ENCODE results near the gene FAM234A. TPM values are rescaled to one million over a fixed set of nuclear protein-coding genes. Genes with fewer than 3 reads are reported as not detected.
A peak's percentile ranks its signal among the peaks of the same experiment; 100 is the strongest.

The FAM234A gene, protein sequence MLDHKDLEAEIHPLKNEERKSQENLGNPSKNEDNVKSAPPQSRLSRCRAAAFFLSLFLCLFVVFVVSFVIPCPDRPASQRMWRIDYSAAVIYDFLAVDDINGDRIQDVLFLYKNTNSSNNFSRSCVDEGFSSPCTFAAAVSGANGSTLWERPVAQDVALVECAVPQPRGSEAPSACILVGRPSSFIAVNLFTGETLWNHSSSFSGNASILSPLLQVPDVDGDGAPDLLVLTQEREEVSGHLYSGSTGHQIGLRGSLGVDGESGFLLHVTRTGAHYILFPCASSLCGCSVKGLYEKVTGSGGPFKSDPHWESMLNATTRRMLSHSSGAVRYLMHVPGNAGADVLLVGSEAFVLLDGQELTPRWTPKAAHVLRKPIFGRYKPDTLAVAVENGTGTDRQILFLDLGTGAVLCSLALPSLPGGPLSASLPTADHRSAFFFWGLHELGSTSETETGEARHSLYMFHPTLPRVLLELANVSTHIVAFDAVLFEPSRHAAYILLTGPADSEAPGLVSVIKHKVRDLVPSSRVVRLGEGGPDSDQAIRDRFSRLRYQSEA
- polyA plus RNA-seq (2013, experiment 1 of 2) = 61.5 TPM
- polyA plus RNA-seq (2013, experiment 2 of 2) = 60.6 TPM

DNA sequence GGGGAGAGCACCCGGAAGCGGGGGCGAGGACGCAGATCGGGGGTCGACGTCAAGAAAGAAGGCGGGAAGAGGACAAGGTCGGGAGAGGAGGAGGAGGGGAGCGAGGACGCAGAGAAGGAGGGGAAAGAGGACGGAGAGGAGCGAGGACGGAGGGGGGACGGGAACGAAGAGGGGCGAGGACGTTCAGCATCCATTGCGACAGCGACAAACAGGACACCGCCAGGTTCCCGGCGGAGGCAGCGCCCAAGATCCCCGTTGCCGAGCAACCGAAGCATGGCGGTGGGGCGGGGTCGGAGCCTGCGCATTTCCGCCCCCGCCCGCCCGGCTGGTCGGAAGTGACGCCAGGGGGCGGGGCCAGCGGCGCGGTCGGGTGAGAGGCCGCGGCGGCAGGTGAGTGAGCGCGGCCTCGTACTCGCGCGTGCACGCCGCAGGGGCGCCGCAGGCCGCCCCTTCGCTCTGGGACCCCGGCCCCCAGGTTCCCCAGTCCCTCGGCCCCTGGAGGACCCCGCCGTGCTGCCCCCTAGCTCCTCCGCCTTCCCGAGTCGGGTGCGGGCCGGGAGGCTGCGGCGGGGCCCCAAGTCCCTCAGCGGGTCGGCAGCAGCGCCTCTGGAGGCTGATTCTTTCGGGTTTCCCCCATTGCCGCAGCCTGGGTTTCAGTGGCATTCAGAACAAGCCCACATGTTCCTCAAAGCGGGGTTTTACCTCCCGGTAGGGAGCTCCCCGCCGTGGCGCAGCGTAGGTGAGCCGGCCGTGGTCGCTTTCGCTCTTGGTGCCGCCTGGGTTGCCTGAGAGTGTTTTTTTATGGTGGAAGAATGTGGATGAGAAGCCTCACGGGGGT, at the start of gene FAM234A:
FAM234A (plus strand) TSS at position 354 of the 838 bp plus-strand sequence. CDS start 19,593 bp downstream, outside the sequence.
- H2BK15ac ChIP-seq (replicated peaks; ENCODE audit: low read depth) = no peak within 1 kb of the TSS
- H3K79me2 ChIP-seq (ENCODE audit: control insufficient read depth, insufficient read depth, low read length) = no peaks in the 10 kb centered on the region
- DNase-seq = peak; percentile 98
- H3K4me1 ChIP-seq (ENCODE audit: control insufficient read depth, low read depth, low read length) = no peaks in the 10 kb centered on the region
- H3K4ac ChIP-seq (ENCODE audit: low read depth, low read length) = peak within 1 kb of the TSS; percentile 58
- no CpG with 5 or more reads among the region's 85 CpGs for WGBS (ENCODE audit: extremely low coverage, insufficient coverage, low lambda C conversion rate)
- H2BK120ac ChIP-seq (ENCODE audit: low read depth, low read length) = no peak within 1 kb of the TSS
- H3K4me3 ChIP-seq (ENCODE audit: low read length) = peak within 1 kb of the TSS; percentile 71
- no peaks in the 10 kb centered on the region for H3K79me1 ChIP-seq (ENCODE audit: low read length)
- no peak within 1 kb of the TSS for H2AK5ac ChIP-seq (ENCODE audit: low read length)
- no peak within 1 kb of the TSS for H4K5ac ChIP-seq (ENCODE audit: low read length)
- H4K8ac ChIP-seq (ENCODE audit: low read depth, low read length) = peak within 1 kb of the TSS; percentile 68
- H3K18ac ChIP-seq (ENCODE audit: low read length) = peak within 1 kb of the TSS; percentile 82
- H3K36me3 ChIP-seq (ENCODE audit: control insufficient read depth, insufficient read depth, low read length) = no peaks in the 10 kb centered on the region
- H3K23ac ChIP-seq (ENCODE audit: low read length) = no peak within 1 kb of the TSS
- H3K4me2 ChIP-seq (ENCODE audit: low read length) = peak within 1 kb of the TSS; percentile 38
- no peaks in the 10 kb centered on the region for H3K27me3 ChIP-seq (ENCODE audit: insufficient read depth, low read length, poor library complexity)
- H3K56ac ChIP-seq (ENCODE audit: low read length) = peak within 1 kb of the TSS; percentile 89
- H2BK5ac ChIP-seq (ENCODE audit: low read length) = no peak within 1 kb of the TSS
- H3K27ac ChIP-seq (ENCODE audit: low read depth, low read length) = peak within 1 kb of the TSS; percentile 93
- H3K9ac ChIP-seq (ENCODE audit: low read length) = peak within 1 kb of the TSS; percentile 84

GRCh38 chr16:185213-185612, 49.4 kb upstream of the FAM234A start:
- Histone ChIP-seq H3K79me2 (ENCODE audit: control insufficient read depth, insufficient read depth, low read length) (no peaks in the 10 kb centered on the region), H3K27me3 (ENCODE audit: insufficient read depth, low read length, poor library complexity) (no peaks in the 10 kb centered on the region), H3K4me1 (ENCODE audit: control insufficient read depth, low read depth, low read length) (no peaks in the 10 kb centered on the region), H3K23ac (ENCODE audit: low read length) (no peak overlapping the region), H2BK15ac (replicated peaks; ENCODE audit: low read depth) (no peak overlapping the region), H3K18ac (ENCODE audit: low read length) (no peak overlapping the region), H2BK5ac (ENCODE audit: low read length) (no peak overlapping the region), H2BK120ac (ENCODE audit: low read depth, low read length) (no peak overlapping the region), H2AK5ac (ENCODE audit: low read length) (no peak overlapping the region), H3K4ac (ENCODE audit: low read depth, low read length) (no peak overlapping the region), H4K8ac (ENCODE audit: low read depth, low read length) (no peak overlapping the region), H3K56ac (ENCODE audit: low read length) (no peak overlapping the region), H3K27ac (ENCODE audit: low read depth, low read length) (no peak overlapping the region), H3K4me2 (ENCODE audit: low read length) (no peak overlapping the region), H3K36me3 (ENCODE audit: control insufficient read depth, insufficient read depth, low read length) (peaks cover 17% of the 10 kb centered on the region), H4K5ac (ENCODE audit: low read length) (no peak overlapping the region), H3K79me1 (ENCODE audit: low read length) (peaks cover 2% of the 10 kb centered on the region), H3K4me3 (ENCODE audit: low read length) (no peak overlapping the region), H3K9ac (ENCODE audit: low read length) (no peak overlapping the region)
- DNase-seq = no peak
- WGBS (ENCODE audit: extremely low coverage, insufficient coverage, low lambda C conversion rate) = no CpG with 5 or more reads among the region's 13 CpGs

DNA sequence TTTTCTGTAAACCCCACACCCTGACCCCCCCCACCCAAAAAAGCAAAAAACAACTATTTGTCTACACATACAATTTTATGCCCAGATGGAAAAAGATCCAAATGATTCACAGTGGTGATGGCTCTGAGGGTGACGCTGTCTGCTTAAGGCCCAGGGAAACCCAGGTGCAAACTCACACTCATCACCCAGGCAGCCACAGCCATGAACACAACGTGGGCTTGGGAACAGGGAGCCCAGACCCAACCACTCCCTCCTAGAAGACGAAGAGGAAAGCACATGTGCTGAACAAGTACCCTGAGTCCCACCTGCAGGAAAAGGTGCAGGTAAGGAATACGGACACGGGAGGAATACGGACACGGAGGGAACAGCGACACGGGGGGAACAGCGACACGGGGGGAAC, 48.9 kb upstream of the FAM234A start:
- Histone ChIP-seq H2AK5ac (ENCODE audit: low read length) (no peak overlapping the region), H3K27ac (ENCODE audit: low read depth, low read length) (no peak overlapping the region), H4K5ac (ENCODE audit: low read length) (no peak overlapping the region), H3K4me2 (ENCODE audit: low read length) (no peak overlapping the region), H3K36me3 (ENCODE audit: control insufficient read depth, insufficient read depth, low read length) (peaks cover 17% of the 10 kb centered on the region), H3K18ac (ENCODE audit: low read length) (no peak overlapping the region), H3K79me1 (ENCODE audit: low read length) (peaks cover 2% of the 10 kb centered on the region), H3K4me1 (ENCODE audit: control insufficient read depth, low read depth, low read length) (no peaks in the 10 kb centered on the region), H3K4ac (ENCODE audit: low read depth, low read length) (no peak overlapping the region), H4K8ac (ENCODE audit: low read depth, low read length) (no peak overlapping the region), H3K4me3 (ENCODE audit: low read length) (no peak overlapping the region), H3K23ac (ENCODE audit: low read length) (no peak overlapping the region), H2BK5ac (ENCODE audit: low read length) (no peak overlapping the region), H2BK120ac (ENCODE audit: low read depth, low read length) (no peak overlapping the region), H3K27me3 (ENCODE audit: insufficient read depth, low read length, poor library complexity) (no peaks in the 10 kb centered on the region), H3K79me2 (ENCODE audit: control insufficient read depth, insufficient read depth, low read length) (no peaks in the 10 kb centered on the region), H2BK15ac (replicated peaks; ENCODE audit: low read depth) (no peak overlapping the region), H3K56ac (ENCODE audit: low read length) (no peak overlapping the region), H3K9ac (ENCODE audit: low read length) (no peak overlapping the region)
- WGBS (ENCODE audit: extremely low coverage, insufficient coverage, low lambda C conversion rate) = no CpG with 5 or more reads among the region's 11 CpGs
- DNase-seq = no peak

- H3K4ac ChIP-seq (ENCODE audit: low read depth, low read length) = no peak overlapping the region
- H3K4me1 ChIP-seq (ENCODE audit: control insufficient read depth, low read depth, low read length) = no peaks in the 10 kb centered on the region
- no peaks in the 10 kb centered on the region for H3K79me2 ChIP-seq (ENCODE audit: control insufficient read depth, insufficient read depth, low read length)
- H3K9ac ChIP-seq (ENCODE audit: low read length) = no peak overlapping the region
- H2BK15ac ChIP-seq (replicated peaks; ENCODE audit: low read depth) = no peak overlapping the region
- no peak overlapping the region for H2BK5ac ChIP-seq (ENCODE audit: low read length)
- H3K27me3 ChIP-seq (ENCODE audit: insufficient read depth, low read length, poor library complexity) = no peaks in the 10 kb centered on the region
- H3K4me3 ChIP-seq (ENCODE audit: low read length) = no peak overlapping the region
- no peak overlapping the region for H3K27ac ChIP-seq (ENCODE audit: low read depth, low read length)
- H3K79me1 ChIP-seq (ENCODE audit: low read length) = peaks cover 7% of the 10 kb centered on the region
- no peak for DNase-seq
- H3K4me2 ChIP-seq (ENCODE audit: low read length) = no peak overlapping the region
- H4K5ac ChIP-seq (ENCODE audit: low read length) = no peak overlapping the region
- WGBS (ENCODE audit: extremely low coverage, insufficient coverage, low lambda C conversion rate) = no CpG with 5 or more reads among the region's 8 CpGs
- H2BK120ac ChIP-seq (ENCODE audit: low read depth, low read length) = no peak overlapping the region
- peaks cover 24% of the 10 kb centered on the region for H3K36me3 ChIP-seq (ENCODE audit: control insufficient read depth, insufficient read depth, low read length)
- no peak overlapping the region for H4K8ac ChIP-seq (ENCODE audit: low read depth, low read length)
- H3K56ac ChIP-seq (ENCODE audit: low read length) = no peak overlapping the region
- H3K18ac ChIP-seq (ENCODE audit: low read length) = no peak overlapping the region
- no peak overlapping the region for H3K23ac ChIP-seq (ENCODE audit: low read length)
- no peak overlapping the region for H2AK5ac ChIP-seq (ENCODE audit: low read length)
Measured at GRCh38 chr16:187330-187729, 47.3 kb upstream of the FAM234A start.

DNA sequence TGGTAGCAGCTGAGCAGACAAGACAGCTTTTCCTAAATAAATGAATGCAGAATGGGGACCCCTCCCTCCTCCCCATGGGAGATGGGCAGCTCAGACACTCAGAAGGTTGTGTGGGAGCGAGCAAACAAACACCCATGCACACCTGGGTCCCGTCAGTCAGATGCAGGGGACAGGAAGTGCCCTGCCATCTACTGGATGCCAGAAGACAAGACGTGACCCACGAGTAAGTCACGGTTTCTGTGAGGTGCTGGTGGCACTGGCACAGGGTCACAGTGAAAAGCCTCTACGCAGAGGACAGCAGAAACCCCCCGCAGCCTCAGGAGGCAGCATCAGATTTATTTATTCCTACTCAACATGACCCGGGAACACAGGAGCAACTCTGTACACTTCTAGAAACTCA, 45.9 kb upstream of the FAM234A start:
- WGBS (ENCODE audit: extremely low coverage, insufficient coverage, low lambda C conversion rate) = no CpG with 5 or more reads among the region's 8 CpGs
- H3K4me1 ChIP-seq (ENCODE audit: control insufficient read depth, low read depth, low read length) = no peaks in the 10 kb centered on the region
- no peak overlapping the region for H2BK120ac ChIP-seq (ENCODE audit: low read depth, low read length)
- no peak overlapping the region for H3K27ac ChIP-seq (ENCODE audit: low read depth, low read length)
- H4K5ac ChIP-seq (ENCODE audit: low read length) = no peak overlapping the region
- no peak overlapping the region for H3K23ac ChIP-seq (ENCODE audit: low read length)
- peaks cover 7% of the 10 kb centered on the region for H3K79me1 ChIP-seq (ENCODE audit: low read length)
- H3K4ac ChIP-seq (ENCODE audit: low read depth, low read length) = no peak overlapping the region
- no peaks in the 10 kb centered on the region for H3K79me2 ChIP-seq (ENCODE audit: control insufficient read depth, insufficient read depth, low read length)
- no peak overlapping the region for H4K8ac ChIP-seq (ENCODE audit: low read depth, low read length)
- H3K27me3 ChIP-seq (ENCODE audit: insufficient read depth, low read length, poor library complexity) = no peaks in the 10 kb centered on the region
- H2BK15ac ChIP-seq (replicated peaks; ENCODE audit: low read depth) = no peak overlapping the region
- DNase-seq = peak; percentile 46
- no peak overlapping the region for H3K56ac ChIP-seq (ENCODE audit: low read length)
- H3K36me3 ChIP-seq (ENCODE audit: control insufficient read depth, insufficient read depth, low read length) = peaks cover 26% of the 10 kb centered on the region
- no peak overlapping the region for H2AK5ac ChIP-seq (ENCODE audit: low read length)
- no peak overlapping the region for H3K18ac ChIP-seq (ENCODE audit: low read length)
- H3K4me2 ChIP-seq (ENCODE audit: low read length) = no peak overlapping the region
- no peak overlapping the region for H3K9ac ChIP-seq (ENCODE audit: low read length)
- no peak overlapping the region for H3K4me3 ChIP-seq (ENCODE audit: low read length)
- H2BK5ac ChIP-seq (ENCODE audit: low read length) = no peak overlapping the region
